Measurements from ENCODE around the gene TBC1D16.

Gene TBC1D16

GRCh38 chr17:80024206-80024972 lies 11.3 kb downstream of the TBC1D16 start:
- no peak for FAIRE-seq

- no peak for FAIRE-seq
Observed at GRCh38 chr17:80023481-80024205, 12.0 kb downstream of the TBC1D16 start.

GRCh38 chr17:80021600-80021999 lies 14.1 kb downstream of the TBC1D16 start:
- no peak for FAIRE-seq

GRCh38 chr17:80018917-80019651 lies 16.6 kb downstream of the TBC1D16 start:
- FAIRE-seq: no peak

GRCh38 chr17:80017226-80018010 lies 18.3 kb downstream of the TBC1D16 start:
- no peak for FAIRE-seq

GRCh38 chr17:80012765-80013741 lies 22.6 kb downstream of the TBC1D16 start:
- FAIRE-seq: no peak

- no peak for FAIRE-seq
Observed at GRCh38 chr17:80011989-80012555, 23.6 kb downstream of the TBC1D16 start.

GRCh38 chr17:80010283-80010858 lies 25.3 kb downstream of the TBC1D16 start:
- FAIRE-seq: no peak

GRCh38 chr17:80009391-80010282 lies 26.0 kb downstream of the TBC1D16 start:
- FAIRE-seq: no peak

GRCh38 chr17:80008848-80009247 lies 26.8 kb downstream of the TBC1D16 start:
- FAIRE-seq: no peak

GRCh38 chr17:80008383-80008840 lies 27.3 kb downstream of the TBC1D16 start:
- no peak for FAIRE-seq

- FAIRE-seq: no peak
Observed at GRCh38 chr17:80007939-80008338, 27.7 kb downstream of the TBC1D16 start.

GRCh38 chr17:80006811-80007752 lies 28.6 kb downstream of the TBC1D16 start:
- no peak for FAIRE-seq

- no peak for FAIRE-seq
Observed at GRCh38 chr17:80006339-80006720, 29.3 kb downstream of the TBC1D16 start.

- no peak for FAIRE-seq
Observed at GRCh38 chr17:80005360-80006338, 30.0 kb downstream of the TBC1D16 start.

- no peak for FAIRE-seq
Observed at GRCh38 chr17:80003969-80004368, 31.7 kb downstream of the TBC1D16 start.
